ELR (cell line): ENCODE results near the gene ILF3.

Experiments
- DNase-seq: peaks from one replicate; pipeline ENCODE4 v3.0.0-alpha.2; 2015; ENCODE audit warnings: low read depth

Gene ILF3

GRCh38 chr19:10653732-10654609, at the start of gene ILF3:
ILF3 (plus strand) TSS chr19:10654346; CDS start chr19:10670606, 16,260 bp downstream.
- DNase-seq, result peak; percentile 100

GRCh38 chr19:10604460-10604980, 49.6 kb upstream of the ILF3 start:
- peak; percentile 37 for DNase-seq

- DNase-seq, result no peak
These were observed 42.2 kb upstream of the ILF3 start for GRCh38 chr19:10611907-10612306.

GRCh38 chr19:10612499-10613119, 41.5 kb upstream of the ILF3 start:
- DNase-seq, result no peak

GRCh38 chr19:10615429-10616023, 38.6 kb upstream of the ILF3 start:
- DNase-seq, result no peak

GRCh38 chr19:10617409-10618121, 36.6 kb upstream of the ILF3 start:
- DNase-seq, result peak; percentile 90

GRCh38 chr19:10618846-10619245, 35.3 kb upstream of the ILF3 start:
- no peak for DNase-seq

GRCh38 chr19:10620786-10621185, 33.4 kb upstream of the ILF3 start:
- peak; percentile 32 for DNase-seq

- no peak for DNase-seq
These were observed 32.2 kb upstream of the ILF3 start for GRCh38 chr19:10621966-10622365.

- DNase-seq, result no peak
These were observed 29.6 kb upstream of the ILF3 start for GRCh38 chr19:10624585-10624984.

- DNase-seq, result peak; percentile 67
These were observed 29.0 kb upstream of the ILF3 start, which contains the start of gene SLC44A2 for GRCh38 chr19:10625003-10625761. SLC44A2 (plus strand) TSS chr19:10625553; CDS start chr19:10625634, 81 bp downstream.

- DNase-seq, result no peak
These were observed 28.4 kb upstream of the ILF3 start for GRCh38 chr19:10625762-10626138.

GRCh38 chr19:10631874-10632273, 22.3 kb upstream of the ILF3 start:
- no peak for DNase-seq

- no peak for DNase-seq
These were observed 19.7 kb upstream of the ILF3 start for GRCh38 chr19:10634430-10634829.

GRCh38 chr19:10634963-10635362, 19.2 kb upstream of the ILF3 start:
- no peak for DNase-seq

- no peak for DNase-seq
These were observed 17.7 kb upstream of the ILF3 start for GRCh38 chr19:10636304-10636972.

- DNase-seq, result no peak
These were observed 16.3 kb upstream of the ILF3 start for GRCh38 chr19:10637894-10638293.

- DNase-seq, result no peak
These were observed 14.3 kb upstream of the ILF3 start for GRCh38 chr19:10639836-10640235.

- no peak for DNase-seq
These were observed 13.8 kb upstream of the ILF3 start for GRCh38 chr19:10640361-10640760.

- DNase-seq, result no peak
These were observed 12.9 kb upstream of the ILF3 start for GRCh38 chr19:10641248-10641647.
